SK-N-SH (cell line): ENCODE results near the gene GGPS1.

ENCODE experiments used
- TAF1 ChIP-seq: IDR thresholded peaks from 2 replicates; pipeline ENCODE4 v1.6.1; 2012; ENCODE audit warnings: low read depth, mild to moderate bottlenecking, low read length, moderate library complexity, borderline replicate concordance
- TF ChIP-seq, protein P1 (sequence below): IDR thresholded peaks from 2 replicates; pipeline ENCODE4 v1.4.0; 2012; ENCODE audit warnings: low read depth
- TF ChIP-seq, protein P2 (sequence below): fragments of 200-600 bp; sonication (generic); IDR thresholded peaks from 2 replicates; pipeline ENCODE4 v1.6.1; 2017; ENCODE audit warnings: antibody characterized with exemption, mild to moderate bottlenecking, moderate library complexity

DNA sequence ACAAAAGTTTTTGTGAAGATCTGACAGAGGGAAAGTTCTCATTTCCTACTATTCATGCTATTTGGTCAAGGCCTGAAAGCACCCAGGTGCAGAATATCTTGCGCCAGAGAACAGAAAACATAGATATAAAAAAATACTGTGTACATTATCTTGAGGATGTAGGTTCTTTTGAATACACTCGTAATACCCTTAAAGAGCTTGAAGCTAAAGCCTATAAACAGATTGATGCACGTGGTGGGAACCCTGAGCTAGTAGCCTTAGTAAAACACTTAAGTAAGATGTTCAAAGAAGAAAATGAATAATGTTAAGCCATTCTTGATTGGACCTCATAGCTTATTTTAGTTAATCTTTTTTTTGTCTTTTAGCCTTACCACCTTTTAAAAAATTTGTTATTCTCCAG lies 14.1 kb downstream of the GGPS1 start:
- TF ChIP-seq, protein P1, sequence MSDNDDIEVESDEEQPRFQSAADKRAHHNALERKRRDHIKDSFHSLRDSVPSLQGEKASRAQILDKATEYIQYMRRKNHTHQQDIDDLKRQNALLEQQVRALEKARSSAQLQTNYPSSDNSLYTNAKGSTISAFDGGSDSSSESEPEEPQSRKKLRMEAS = no peak
- TF ChIP-seq, protein P2, sequence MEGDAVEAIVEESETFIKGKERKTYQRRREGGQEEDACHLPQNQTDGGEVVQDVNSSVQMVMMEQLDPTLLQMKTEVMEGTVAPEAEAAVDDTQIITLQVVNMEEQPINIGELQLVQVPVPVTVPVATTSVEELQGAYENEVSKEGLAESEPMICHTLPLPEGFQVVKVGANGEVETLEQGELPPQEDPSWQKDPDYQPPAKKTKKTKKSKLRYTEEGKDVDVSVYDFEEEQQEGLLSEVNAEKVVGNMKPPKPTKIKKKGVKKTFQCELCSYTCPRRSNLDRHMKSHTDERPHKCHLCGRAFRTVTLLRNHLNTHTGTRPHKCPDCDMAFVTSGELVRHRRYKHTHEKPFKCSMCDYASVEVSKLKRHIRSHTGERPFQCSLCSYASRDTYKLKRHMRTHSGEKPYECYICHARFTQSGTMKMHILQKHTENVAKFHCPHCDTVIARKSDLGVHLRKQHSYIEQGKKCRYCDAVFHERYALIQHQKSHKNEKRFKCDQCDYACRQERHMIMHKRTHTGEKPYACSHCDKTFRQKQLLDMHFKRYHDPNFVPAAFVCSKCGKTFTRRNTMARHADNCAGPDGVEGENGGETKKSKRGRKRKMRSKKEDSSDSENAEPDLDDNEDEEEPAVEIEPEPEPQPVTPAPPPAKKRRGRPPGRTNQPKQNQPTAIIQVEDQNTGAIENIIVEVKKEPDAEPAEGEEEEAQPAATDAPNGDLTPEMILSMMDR = no peak
- TF ChIP-seq TAF1 = no peak
